ENCODE data around the gene LAMA4. TPM values are rescaled to one million over a fixed set of nuclear protein-coding genes. Genes with fewer than 3 reads are reported as not detected.

Gene LAMA4
- total RNA-seq, 1 donor from 2014 or later: 0.56 TPM

DNA sequence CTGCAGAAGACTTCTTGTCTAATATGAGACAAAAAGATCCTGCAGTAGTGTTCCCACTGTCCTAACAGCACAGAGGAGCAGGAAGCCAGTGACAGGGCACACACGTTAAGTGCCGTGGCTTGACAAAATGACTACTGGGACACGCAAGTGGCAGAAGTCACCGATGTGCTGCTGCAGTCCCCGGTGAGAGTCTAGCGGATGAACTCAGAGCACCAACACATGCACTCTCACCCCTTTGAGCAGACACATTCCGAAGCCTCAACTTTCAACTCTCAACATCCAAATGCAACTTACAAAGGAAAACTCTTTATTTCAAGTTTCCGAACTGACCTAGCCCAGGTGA, 898 bp downstream of the LAMA4 start:
- Mint-ChIP-seq H3K36me3 (peaks cover 2% of the 10 kb centered on the region), H3K4me3 (peak overlapping the region; percentile 89), H3K27ac (peak overlapping the region; percentile 80), H3K4me1 (peaks cover 25% of the 10 kb centered on the region), H3K27me3 (ENCODE audit: insufficient read depth, low read depth) (peaks cover 7% of the 10 kb centered on the region), H3K9me3 (no peaks in the 10 kb centered on the region)
- H3K9ac ChIP-seq: no peak overlapping the region
- H4K20me1 ChIP-seq (ENCODE audit: low read depth): no peaks in the 10 kb centered on the region
- peak overlapping the region; percentile 98 for H2AFZ ChIP-seq (replicated peaks)
- H3K27me3 ChIP-seq: peaks cover 39% of the 10 kb centered on the region
- peak overlapping the region; percentile 86 for H3K4me2 ChIP-seq
- H3F3A ChIP-seq (ENCODE audit: low read depth): no peaks in the 10 kb centered on the region
- no peaks in the 10 kb centered on the region for H3K36me3 ChIP-seq
- H3K4me1 ChIP-seq: peaks cover 11% of the 10 kb centered on the region
- H3K9me3 ChIP-seq (ENCODE audit: low read depth): no peaks in the 10 kb centered on the region
- TF ChIP-seq EZH2phosphoT487 (IDR thresholded peaks at IDR 0.05): no peak
- TF ChIP-seq, protein P1, sequence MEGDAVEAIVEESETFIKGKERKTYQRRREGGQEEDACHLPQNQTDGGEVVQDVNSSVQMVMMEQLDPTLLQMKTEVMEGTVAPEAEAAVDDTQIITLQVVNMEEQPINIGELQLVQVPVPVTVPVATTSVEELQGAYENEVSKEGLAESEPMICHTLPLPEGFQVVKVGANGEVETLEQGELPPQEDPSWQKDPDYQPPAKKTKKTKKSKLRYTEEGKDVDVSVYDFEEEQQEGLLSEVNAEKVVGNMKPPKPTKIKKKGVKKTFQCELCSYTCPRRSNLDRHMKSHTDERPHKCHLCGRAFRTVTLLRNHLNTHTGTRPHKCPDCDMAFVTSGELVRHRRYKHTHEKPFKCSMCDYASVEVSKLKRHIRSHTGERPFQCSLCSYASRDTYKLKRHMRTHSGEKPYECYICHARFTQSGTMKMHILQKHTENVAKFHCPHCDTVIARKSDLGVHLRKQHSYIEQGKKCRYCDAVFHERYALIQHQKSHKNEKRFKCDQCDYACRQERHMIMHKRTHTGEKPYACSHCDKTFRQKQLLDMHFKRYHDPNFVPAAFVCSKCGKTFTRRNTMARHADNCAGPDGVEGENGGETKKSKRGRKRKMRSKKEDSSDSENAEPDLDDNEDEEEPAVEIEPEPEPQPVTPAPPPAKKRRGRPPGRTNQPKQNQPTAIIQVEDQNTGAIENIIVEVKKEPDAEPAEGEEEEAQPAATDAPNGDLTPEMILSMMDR (IDR thresholded peaks at IDR 0.05): no peak
- no peak for TF ChIP-seq EZH2 (IDR thresholded peaks at IDR 0.05)
- no peaks in the 10 kb centered on the region for H3K79me2 ChIP-seq (ENCODE audit: low read depth)
- peak; percentile 17 for DNase-seq (ENCODE audit: low spot score)
- H3K4me3 ChIP-seq: peak overlapping the region; percentile 56
- no peak overlapping the region for H3K27ac ChIP-seq

DNA sequence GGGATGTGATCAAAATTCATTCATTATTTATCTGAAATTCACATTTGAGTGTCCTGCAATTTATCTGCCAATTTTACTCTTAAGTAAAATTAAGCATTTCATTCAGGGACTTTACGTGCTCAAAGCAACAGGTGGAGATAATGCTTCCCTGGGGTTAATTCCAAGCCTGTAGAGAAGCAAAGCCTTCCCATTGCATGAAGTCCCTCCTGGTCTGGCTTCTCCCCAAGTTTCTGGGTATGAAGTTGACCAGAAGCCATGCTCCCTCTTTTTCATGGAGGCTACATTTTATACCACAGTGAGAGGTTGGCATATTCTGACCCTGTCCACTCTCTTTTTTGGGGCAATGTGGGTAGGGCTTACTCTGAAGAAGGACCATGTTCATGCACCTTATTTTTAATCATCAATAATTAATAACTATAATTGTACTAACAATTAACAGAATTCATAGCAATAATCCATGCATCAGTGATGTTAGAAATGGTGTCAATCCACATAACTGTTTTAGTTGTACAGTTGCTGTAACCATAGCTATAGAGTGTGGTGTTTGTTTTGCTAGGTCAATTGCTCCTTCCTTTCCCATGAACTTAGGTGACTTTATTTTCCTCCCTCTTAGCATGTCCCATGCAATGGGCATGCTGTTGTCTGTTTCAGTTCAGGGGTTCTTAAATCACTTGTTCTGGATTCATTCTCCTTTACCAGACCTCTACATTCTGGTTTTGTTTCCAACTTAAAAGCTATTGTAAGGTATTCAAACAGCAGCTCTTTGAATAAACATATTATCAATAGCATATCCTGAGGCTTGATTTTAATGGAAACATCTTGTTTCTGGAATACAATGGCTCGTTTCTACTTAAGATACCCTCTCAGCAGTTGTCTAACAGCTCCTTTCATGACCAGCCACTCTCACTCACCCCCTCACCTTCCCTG, 1.5 kb downstream of the LAMA4 start:
- peaks cover 11% of the 10 kb centered on the region for H3K4me1 ChIP-seq
- DNase-seq (ENCODE audit: low spot score): no peak
- Mint-ChIP-seq H3K27me3 (ENCODE audit: insufficient read depth, low read depth) (peaks cover 7% of the 10 kb centered on the region), H3K27ac (no peak overlapping the region), H3K4me1 (peaks cover 25% of the 10 kb centered on the region), H3K36me3 (peaks cover 2% of the 10 kb centered on the region), H3K9me3 (no peaks in the 10 kb centered on the region), H3K4me3 (peak overlapping the region; percentile 89)
- H2AFZ ChIP-seq (replicated peaks): no peak overlapping the region
- H3K79me2 ChIP-seq (ENCODE audit: low read depth): no peaks in the 10 kb centered on the region
- H3K27me3 ChIP-seq: peaks cover 39% of the 10 kb centered on the region
- H3K4me2 ChIP-seq: peak overlapping the region; percentile 86
- TF ChIP-seq EZH2 (IDR thresholded peaks at IDR 0.05) (no peak), EZH2phosphoT487 (IDR thresholded peaks at IDR 0.05) (no peak)
- TF ChIP-seq, protein P1 (IDR thresholded peaks at IDR 0.05): no peak
- H3K9me3 ChIP-seq (ENCODE audit: low read depth): no peaks in the 10 kb centered on the region
- no peaks in the 10 kb centered on the region for H3K36me3 ChIP-seq
- H3F3A ChIP-seq (ENCODE audit: low read depth): no peaks in the 10 kb centered on the region
- H3K27ac ChIP-seq: no peak overlapping the region
- H3K9ac ChIP-seq: no peak overlapping the region
- no peaks in the 10 kb centered on the region for H4K20me1 ChIP-seq (ENCODE audit: low read depth)
- H3K4me3 ChIP-seq: peak overlapping the region; percentile 56

DNA sequence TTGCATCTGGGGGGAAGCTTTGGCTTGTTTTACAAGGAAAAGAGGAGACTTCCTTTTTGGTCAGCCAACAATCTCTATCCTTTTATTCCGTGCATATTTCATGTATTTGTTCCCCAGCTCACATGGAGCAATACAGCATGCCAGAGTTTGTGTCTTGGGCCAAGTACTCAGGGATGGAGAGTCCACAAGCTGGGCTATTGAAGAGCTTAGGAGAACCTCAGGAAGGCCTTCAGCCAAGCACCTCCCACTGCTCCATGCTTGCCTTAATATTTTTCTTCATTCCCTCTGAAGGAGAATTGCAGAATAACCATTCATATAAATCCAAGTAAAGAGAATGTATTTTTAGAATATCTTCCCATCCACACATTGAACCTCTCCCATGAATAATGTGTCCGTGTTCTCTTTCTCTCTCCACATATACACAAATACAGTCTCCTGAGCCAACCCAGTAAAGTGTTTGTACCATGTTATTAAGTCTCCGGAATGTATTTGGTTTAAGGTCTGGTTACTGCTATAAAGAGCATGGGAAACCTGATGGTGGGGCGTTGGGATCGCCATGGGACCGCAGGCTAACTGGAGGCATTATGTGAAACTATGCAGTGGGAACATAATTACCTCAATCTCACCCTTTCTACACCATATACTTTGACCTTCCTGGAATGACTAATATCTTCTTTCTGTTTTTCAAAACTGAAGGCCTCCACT, 3.0 kb downstream of the LAMA4 start:
- peaks cover 39% of the 10 kb centered on the region for H3K27me3 ChIP-seq
- no peak overlapping the region for H3K27ac ChIP-seq
- Mint-ChIP-seq H3K4me1 (peaks cover 19% of the 10 kb centered on the region), H3K4me3 (no peak overlapping the region), H3K27ac (no peak overlapping the region), H3K36me3 (peaks cover 2% of the 10 kb centered on the region), H3K27me3 (ENCODE audit: insufficient read depth, low read depth) (peaks cover 7% of the 10 kb centered on the region), H3K9me3 (no peaks in the 10 kb centered on the region)
- H3K4me1 ChIP-seq: peaks cover 11% of the 10 kb centered on the region
- no peaks in the 10 kb centered on the region for H3K9me3 ChIP-seq (ENCODE audit: low read depth)
- no peaks in the 10 kb centered on the region for H3K36me3 ChIP-seq
- no peaks in the 10 kb centered on the region for H3K79me2 ChIP-seq (ENCODE audit: low read depth)
- H2AFZ ChIP-seq (replicated peaks): no peak overlapping the region
- H3F3A ChIP-seq (ENCODE audit: low read depth): no peaks in the 10 kb centered on the region
- DNase-seq (ENCODE audit: low spot score): no peak
- no peaks in the 10 kb centered on the region for H4K20me1 ChIP-seq (ENCODE audit: low read depth)
- H3K4me3 ChIP-seq: no peak overlapping the region
- H3K4me2 ChIP-seq: no peak overlapping the region
- TF ChIP-seq EZH2 (IDR thresholded peaks at IDR 0.05): no peak
- TF ChIP-seq, protein P1 (IDR thresholded peaks at IDR 0.05): no peak
- no peak for TF ChIP-seq EZH2phosphoT487 (IDR thresholded peaks at IDR 0.05)
- no peak overlapping the region for H3K9ac ChIP-seq

Measured in neural progenitor cell (in vitro differentiated cells).